CD14-positive monocyte (primary cell): ENCODE measurements around the gene RNU6-9. TPM values are rescaled to one million over a fixed set of nuclear protein-coding genes. Genes with fewer than 3 reads are reported as not detected.
"Not testable (repeated sequence)": the region's sequence is repeated elsewhere in the genome, so short reads cannot be mapped to it uniquely, and the experiment has no call there.

Experiments
- DNase-seq, 3 donors: peaks; one replicate each; pipeline ENCODE4 v3.0.0-alpha.2; 2011 to 2022
- H2AFZ ChIP-seq: 2 replicates; pipeline ENCODE4 v1.6.0; 2012; ENCODE audit warnings: mild to moderate bottlenecking, low read depth, low read length, inconsistent platforms; ENCODE audit not compliant: insufficient read depth, poor library complexity, severe bottlenecking
- H3K27ac ChIP-seq, 2 donors: 1 replicate in 1 of 2; 2 replicates in 1 of 2; pipeline ENCODE4 v1.5.1; 2012 to 2013; ENCODE audit warnings: low read length in 2 of 2, control low read depth in 1 of 2, inconsistent platforms in 1 of 2, low read depth in 1 of 2, mild to moderate bottlenecking in 1 of 2
- H3K27me3 ChIP-seq, 2 donors: one replicate each; pipeline versions ENCODE4 v1.6.0 to v1.6.1; 2011 to 2013; ENCODE audit warnings: low read length in 2 of 2; ENCODE audit not compliant: control insufficient read depth in 2 of 2, insufficient read depth in 2 of 2
- H3K36me3 ChIP-seq, 2 donors: replicated peaks in 1 of 2; 1 replicate in 1 of 2; 2 replicates in 1 of 2; pipeline versions ENCODE4 v1.5.1 to v1.6.1; 2012 to 2013; ENCODE audit warnings: low read length in 2 of 2, control low read depth in 1 of 2, inconsistent platforms in 1 of 2, mild to moderate bottlenecking in 1 of 2; ENCODE audit not compliant: insufficient read depth in 2 of 2, control insufficient read depth in 1 of 2
- H3K4me1 ChIP-seq, 2 donors: 1 replicate in 1 of 2; 2 replicates in 1 of 2; pipeline versions ENCODE4 v1.5.1 to v1.6.1; 2012 to 2013; ENCODE audit warnings: low read length in 2 of 2, control low read depth in 1 of 2, inconsistent platforms in 1 of 2, mild to moderate bottlenecking in 1 of 2, moderate library complexity in 1 of 2; ENCODE audit not compliant: insufficient read depth in 2 of 2, control insufficient read depth in 1 of 2
- H3K4me2 ChIP-seq: replicated peaks from 2 replicates; pipeline ENCODE3; 2012; ENCODE audit warnings: low read length, moderate library complexity, mild to moderate bottlenecking; ENCODE audit not compliant: poor library complexity, severe bottlenecking; ENCODE audit errors: extremely low read depth
- H3K4me3 ChIP-seq, 3 experiments: fragments of 200-600 bp in 1 of 3; sonication (generic) in 1 of 3; replicated peaks in 1 of 3; 1 replicate in 2 of 3; 2 replicates in 1 of 3; pipeline ENCODE4 v1.5.1; 2011 to 2013; ENCODE audit warnings: low read length in 3 of 3, mild to moderate bottlenecking in 3 of 3, control low read depth in 2 of 3, low read depth in 2 of 3, inconsistent platforms in 1 of 3, moderate library complexity in 1 of 3
- H3K79me2 ChIP-seq: 2 replicates; pipeline ENCODE4 v1.6.0; 2012; ENCODE audit warnings: mild to moderate bottlenecking, control low read depth, inconsistent platforms, low read length, moderate library complexity; ENCODE audit not compliant: insufficient read depth
- H3K9ac ChIP-seq: 2 replicates; pipeline ENCODE4 v1.6.0; 2017; ENCODE audit warnings: low read length, mild to moderate bottlenecking; ENCODE audit not compliant: insufficient read depth, poor library complexity, severe bottlenecking
- H3K9me3 ChIP-seq, 2 donors: replicated peaks in 1 of 2; 1 replicate in 1 of 2; 2 replicates in 1 of 2; pipeline versions ENCODE4 v1.5.1 to v1.6.1; 2012 to 2013; ENCODE audit warnings: low read length in 2 of 2, control low read depth in 1 of 2; ENCODE audit not compliant: control insufficient read depth in 1 of 2, insufficient read depth in 1 of 2
- H4K20me1 ChIP-seq: 2 replicates; pipeline ENCODE4 v1.6.0; 2012; ENCODE audit warnings: mild to moderate bottlenecking, low read length, control low read depth, moderate library complexity; ENCODE audit not compliant: insufficient read depth
- H3K27ac Mint-ChIP-seq, 7 donors: one replicate each; pipeline ENCODE4 v1.8.0; 2020; ENCODE audit warnings: mild to moderate bottlenecking in 7 of 7, mixed read lengths in 7 of 7, moderate library complexity in 6 of 7, inconsistent platforms in 2 of 7
- H3K27me3 Mint-ChIP-seq, 3 donors: one replicate each; pipeline ENCODE4 v1.8.0; 2021 to 2022; ENCODE audit warnings: low read depth in 3 of 3, mild to moderate bottlenecking in 3 of 3, mixed read lengths in 3 of 3, moderate library complexity in 3 of 3, inconsistent platforms in 1 of 3
- H3K36me3 Mint-ChIP-seq, 2 donors: one replicate each; pipeline ENCODE4 v1.8.0; 2020; ENCODE audit warnings: mixed read lengths in 2 of 2, inconsistent platforms in 1 of 2, mild to moderate bottlenecking in 1 of 2
- H3K4me1 Mint-ChIP-seq: one replicate; pipeline ENCODE4 v1.8.0; 2020; ENCODE audit warnings: mild to moderate bottlenecking, mixed read lengths
- H3K4me3 Mint-ChIP-seq, 2 donors: one replicate each; pipeline ENCODE4 v1.8.0; 2020; ENCODE audit warnings: mild to moderate bottlenecking in 2 of 2, mixed read lengths in 2 of 2, moderate library complexity in 1 of 2
- H3K9me3 Mint-ChIP-seq, 7 donors: one replicate each; pipeline ENCODE4 v1.8.0; 2020 to 2022; ENCODE audit warnings: mixed read lengths in 7 of 7, mild to moderate bottlenecking in 6 of 7, moderate library complexity in 6 of 7, inconsistent platforms in 2 of 7
- WGBS: methylation state at CpG from one replicate; pipeline ENCODE4 v1.1.5; 2013; ENCODE audit warnings: missing lambda C conversion rate; ENCODE audit not compliant: insufficient coverage; 5-methylcytosine and 5-hydroxymethylcytosine counted together
- intact Hi-C, 2 donors: fragments of 100-400 bp; cut with micrococcal nuclease; formaldehyde crosslinking; loops; one replicate each; pipeline versions ENCODE4 v1.15.0 to v1.15.1; 2023
- polyA plus RNA-seq, 3 donors: library from polyadenylated mRNA; depleted of rRNA in 1 of 3; unstranded in 2 of 3; stranded (reverse) in 1 of 3; fragments of 300-500 nt in 2 of 3; fragments of >200 nt in 1 of 3; fragmentation: Illumina TruSeq in 2 of 3; gene quantifications; 1 replicate in 2 of 3; 2 replicates in 1 of 3; pipeline ENCODE4 v1.2.3, GENCODE V29; 2012 to 2021
- TF ChIP-seq, protein P1 (sequence below): fragments of 200-600 bp; IDR thresholded peaks from one replicate; pipeline ENCODE4 v1.8.0; 2022; ENCODE audit warnings: antibody characterized with exemption, mild to moderate bottlenecking

The RNU6-9 gene
- polyA plus RNA-seq, 3 donors: not detected

DNA sequence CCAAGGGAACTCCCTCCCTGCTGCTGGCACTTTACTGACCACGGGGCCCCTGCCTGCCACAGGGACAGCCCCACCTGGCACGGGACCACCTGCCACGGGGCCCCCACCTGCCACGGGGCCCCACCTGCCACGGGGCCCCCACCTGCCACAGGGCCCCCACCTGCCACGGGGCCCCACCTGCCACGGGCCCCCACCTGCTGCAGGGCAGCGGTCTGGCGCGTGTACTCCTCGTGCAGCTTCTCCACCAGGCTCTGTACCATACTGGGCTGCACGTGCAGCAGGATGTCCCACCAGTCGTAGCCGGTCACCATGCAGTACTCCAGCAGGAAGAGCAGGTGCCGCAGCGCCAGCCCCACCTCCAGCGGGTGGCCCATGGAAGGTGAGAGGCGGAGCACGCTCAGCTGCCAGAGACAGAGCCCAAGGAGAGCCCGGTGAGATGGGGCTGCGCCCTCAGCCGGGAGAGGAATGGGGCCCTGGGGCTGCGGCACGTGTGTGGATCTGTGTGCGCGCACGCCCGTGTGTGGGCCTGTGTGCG lies 16.4 kb upstream of the RNU6-9 start:
- DNase-seq: no peak
- Histone ChIP-seq H3K9me3 (no peaks in the 10 kb centered on the region), H3K79me2 (no peaks in the 10 kb centered on the region), H3K9ac (no peak overlapping the region), H2AFZ (no peak overlapping the region), H3K27ac (no peak overlapping the region), H3K27me3 (no peaks in the 10 kb centered on the region), H3K4me1 (peaks cover 7 to 9% of the 10 kb centered on the region in 2 donors), H3K4me3 (no peak overlapping the region), H3K36me3 (peaks cover 22 to 27% of the 10 kb centered on the region in 2 donors), H3K4me2 (no peak overlapping the region), H4K20me1 (no peaks in the 10 kb centered on the region)
- H3K27me3 Mint-ChIP-seq: no peaks in the 10 kb centered on the region
- H3K9me3 Mint-ChIP-seq: peaks cover 0 to 3% (median 0%) of the 10 kb centered on the region in 7 donors
- peaks cover 5% of the 10 kb centered on the region for H3K4me1 Mint-ChIP-seq
- intact Hi-C loops: no loop called here
- H3K27ac Mint-ChIP-seq: no peak overlapping the region
- H3K36me3 Mint-ChIP-seq: peaks cover 34 to 68% of the 10 kb centered on the region in 2 donors
- H3K4me3 Mint-ChIP-seq: no peak overlapping the region
- TF ChIP-seq, protein P1, sequence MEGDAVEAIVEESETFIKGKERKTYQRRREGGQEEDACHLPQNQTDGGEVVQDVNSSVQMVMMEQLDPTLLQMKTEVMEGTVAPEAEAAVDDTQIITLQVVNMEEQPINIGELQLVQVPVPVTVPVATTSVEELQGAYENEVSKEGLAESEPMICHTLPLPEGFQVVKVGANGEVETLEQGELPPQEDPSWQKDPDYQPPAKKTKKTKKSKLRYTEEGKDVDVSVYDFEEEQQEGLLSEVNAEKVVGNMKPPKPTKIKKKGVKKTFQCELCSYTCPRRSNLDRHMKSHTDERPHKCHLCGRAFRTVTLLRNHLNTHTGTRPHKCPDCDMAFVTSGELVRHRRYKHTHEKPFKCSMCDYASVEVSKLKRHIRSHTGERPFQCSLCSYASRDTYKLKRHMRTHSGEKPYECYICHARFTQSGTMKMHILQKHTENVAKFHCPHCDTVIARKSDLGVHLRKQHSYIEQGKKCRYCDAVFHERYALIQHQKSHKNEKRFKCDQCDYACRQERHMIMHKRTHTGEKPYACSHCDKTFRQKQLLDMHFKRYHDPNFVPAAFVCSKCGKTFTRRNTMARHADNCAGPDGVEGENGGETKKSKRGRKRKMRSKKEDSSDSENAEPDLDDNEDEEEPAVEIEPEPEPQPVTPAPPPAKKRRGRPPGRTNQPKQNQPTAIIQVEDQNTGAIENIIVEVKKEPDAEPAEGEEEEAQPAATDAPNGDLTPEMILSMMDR: no peak
- 96% methylated on average over 23 of the region's 29 CpGs for WGBS

DNA sequence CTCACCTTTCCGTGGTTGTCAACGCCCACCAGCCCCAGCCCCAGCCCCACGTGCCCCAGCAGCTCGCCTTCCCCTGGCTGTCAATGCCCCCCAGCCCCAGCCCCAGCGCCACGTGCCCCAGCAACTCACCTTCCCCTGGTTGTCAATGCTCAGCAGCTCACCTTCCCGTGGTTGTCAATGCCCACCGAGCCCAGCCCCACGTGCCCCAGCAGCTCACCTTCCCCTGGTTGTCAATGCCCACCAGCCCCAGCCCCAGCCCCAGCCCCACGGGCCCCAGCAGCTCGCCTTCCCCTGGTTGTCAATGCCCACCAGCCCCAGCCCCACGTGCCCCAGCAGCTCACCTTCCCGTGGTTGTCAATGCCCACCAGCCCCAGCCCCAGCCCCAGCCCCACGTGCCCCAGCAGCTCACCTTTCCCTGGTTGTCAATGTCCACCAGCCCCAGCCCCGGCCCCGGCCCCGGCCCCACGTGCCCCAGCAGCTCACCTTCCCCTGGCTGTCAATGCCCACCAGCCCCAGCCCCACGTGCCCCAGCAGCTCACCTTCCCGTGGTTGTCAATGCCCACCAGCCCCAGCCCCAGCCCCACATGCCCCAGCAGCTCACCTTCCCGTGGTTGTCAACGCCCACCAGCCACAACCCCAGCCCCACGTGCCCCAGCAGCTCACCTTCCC lies 15.2 kb upstream of the RNU6-9 start:
- H3K4me2 ChIP-seq, DNase-seq, H3K4me3 ChIP-seq, H3K9me3 Mint-ChIP-seq, H3K9me3 ChIP-seq, H3K27ac ChIP-seq, intact Hi-C loops, H2AFZ ChIP-seq, H3K4me3 Mint-ChIP-seq, H3K4me1 ChIP-seq, H3K27me3 Mint-ChIP-seq, H4K20me1 ChIP-seq, H3K9ac ChIP-seq, H3K79me2 ChIP-seq, H3K27ac Mint-ChIP-seq, H3K4me1 Mint-ChIP-seq, H3K27me3 ChIP-seq: not testable (repeated sequence)
- WGBS: 87% methylated on average over 9 of the region's 23 CpGs
- peaks cover 35 to 40% of the 10 kb centered on the region in 2 donors for H3K36me3 ChIP-seq
- peaks cover 44 to 81% of the 10 kb centered on the region in 2 donors for H3K36me3 Mint-ChIP-seq

GRCh38 chr19:878751-879561 lies 14.3 kb upstream of the RNU6-9 start:
- H3K9ac ChIP-seq, H3K4me1 ChIP-seq, H2AFZ ChIP-seq, H3K27ac ChIP-seq, H3K4me1 Mint-ChIP-seq, H3K79me2 ChIP-seq, H3K4me3 ChIP-seq, H3K4me3 Mint-ChIP-seq, H3K27me3 Mint-ChIP-seq, intact Hi-C loops, H4K20me1 ChIP-seq, H3K9me3 Mint-ChIP-seq, H3K27me3 ChIP-seq, H3K4me2 ChIP-seq, DNase-seq, H3K9me3 ChIP-seq: not testable (repeated sequence)
- H3K36me3 ChIP-seq: peaks cover 39 to 48% of the 10 kb centered on the region in 2 donors
- Mint-ChIP-seq H3K36me3 (peaks cover 49 to 89% of the 10 kb centered on the region in 2 donors), H3K27ac (peak overlapping the region in 1 of 7 donors; percentile 16)
- 92% methylated on average over 15 of the region's 24 CpGs for WGBS
